HG03469 (cell line): ENCODE data around the gene CNPY1.
"Not testable (repeated sequence)": the region's sequence is repeated elsewhere in the genome, so short reads cannot be mapped to it uniquely, and the experiment has no call there.

Experiments used
- ATAC-seq: cut with Tn5 transposase; IDR thresholded peaks from one replicate; pipeline ENCODE4 v1.9.1; 2021; ENCODE audit warnings: mild to moderate bottlenecking, moderate library complexity, moderate number of reproducible peaks; ENCODE audit not compliant: unreplicated experiment

The CNPY1 gene

DNA sequence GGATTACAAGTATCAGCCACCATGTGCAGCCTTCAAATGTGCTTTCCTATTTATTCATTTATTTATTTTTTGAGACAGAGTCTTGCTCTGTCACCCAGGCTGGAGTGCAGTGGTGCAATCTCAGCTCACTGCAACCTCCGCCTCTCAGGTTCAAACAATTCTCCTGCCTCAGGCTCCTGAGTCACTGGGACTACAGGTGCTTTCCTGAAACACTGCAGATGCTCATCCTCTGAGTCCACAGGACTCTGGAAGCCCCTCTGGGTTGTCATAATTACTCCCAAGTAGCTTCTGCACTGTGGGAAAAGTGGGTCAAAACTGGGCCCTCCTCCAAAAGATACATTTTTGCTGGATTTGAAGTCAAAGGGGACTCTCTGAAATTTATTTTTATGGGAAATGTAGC lies at the start of gene CNPY1:
Gene CNPY1 (minus strand): TSS at position 111 of the 400 bp plus-strand sequence. CDS start 630 bp downstream, outside the sequence.
- ATAC-seq: not testable (repeated sequence)

DNA sequence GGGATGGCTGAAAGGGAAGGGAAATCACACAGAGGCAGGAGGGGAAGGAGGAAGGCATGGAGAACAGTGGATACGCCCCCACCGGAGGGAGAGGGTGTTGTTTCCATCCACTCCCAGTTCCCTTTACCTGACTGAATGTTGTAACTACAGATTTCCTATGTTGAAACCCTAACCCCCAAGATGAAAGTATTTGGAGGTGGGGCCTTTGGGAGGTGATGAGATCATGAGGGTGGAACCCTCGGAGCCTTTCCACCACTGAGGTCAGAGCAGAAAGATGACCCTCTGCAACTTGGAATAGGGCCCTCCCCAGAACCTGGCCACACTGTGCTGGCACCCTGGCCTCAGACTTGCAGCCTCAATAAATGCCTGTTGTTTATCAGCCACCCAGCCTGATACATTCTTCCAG lies 48.6 kb upstream of the CNPY1 start:
- ATAC-seq: no peak

DNA sequence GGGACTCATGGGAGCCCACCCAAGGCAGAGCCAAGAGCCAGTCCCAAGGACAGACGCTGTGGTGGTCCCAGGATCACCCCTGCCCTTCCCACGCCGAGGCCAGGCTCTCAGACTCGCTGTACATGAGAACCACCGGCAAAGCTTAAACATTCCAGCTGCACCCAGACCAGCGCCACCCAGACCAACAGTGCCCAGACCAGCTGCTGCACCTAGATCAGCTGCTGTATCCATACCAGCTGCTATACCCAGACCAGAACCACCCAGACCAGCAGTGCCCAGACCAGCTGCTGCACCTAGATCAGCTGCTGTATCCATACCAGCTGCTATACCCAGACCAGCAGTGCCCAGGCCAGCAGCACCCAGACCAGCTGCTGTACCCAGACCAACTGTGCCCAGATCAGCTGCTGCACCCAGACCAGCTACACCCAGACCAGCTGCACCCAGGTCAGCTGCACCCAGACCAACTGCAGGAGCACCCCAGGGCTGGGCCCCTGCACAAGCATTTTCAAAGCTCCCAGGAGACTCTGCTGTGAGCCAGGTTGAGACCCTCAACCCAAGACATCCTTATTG lies 47.9 kb upstream of the CNPY1 start:
- no peak for ATAC-seq

DNA sequence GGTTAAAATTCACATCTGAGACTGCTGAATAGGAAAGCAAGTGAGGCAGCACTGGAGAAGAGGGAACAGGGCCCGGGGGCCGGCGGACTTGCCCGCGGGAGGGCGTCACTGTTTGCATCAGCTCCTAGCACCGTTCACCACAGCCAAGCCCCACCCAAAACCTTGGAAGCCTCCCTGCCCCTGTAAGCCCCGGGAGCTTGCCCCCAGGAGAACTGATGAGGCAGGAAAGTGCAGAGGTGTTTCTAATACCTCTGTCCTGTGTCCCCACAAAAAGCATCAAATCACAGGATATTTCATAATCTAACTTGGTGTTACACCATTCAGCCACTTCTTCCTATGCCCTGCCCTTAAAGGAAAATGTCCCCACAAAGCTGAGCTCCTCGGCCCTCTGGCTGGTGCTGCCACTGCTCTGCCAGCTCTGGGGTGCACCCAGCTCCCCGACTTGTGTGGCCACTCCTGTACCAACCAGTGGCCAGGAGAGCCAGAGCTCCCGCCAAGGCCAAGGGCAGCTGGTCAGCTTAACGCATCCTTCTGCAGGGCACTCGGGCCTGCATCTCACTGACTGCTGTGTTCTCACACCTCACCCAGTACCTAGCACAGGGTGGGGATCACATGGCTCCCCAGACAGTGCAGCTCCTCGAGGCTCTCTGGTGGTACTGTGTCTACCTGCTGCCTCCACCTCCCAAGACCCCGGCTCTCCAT lies 47.3 kb upstream of the CNPY1 start:
- no peak for ATAC-seq

DNA sequence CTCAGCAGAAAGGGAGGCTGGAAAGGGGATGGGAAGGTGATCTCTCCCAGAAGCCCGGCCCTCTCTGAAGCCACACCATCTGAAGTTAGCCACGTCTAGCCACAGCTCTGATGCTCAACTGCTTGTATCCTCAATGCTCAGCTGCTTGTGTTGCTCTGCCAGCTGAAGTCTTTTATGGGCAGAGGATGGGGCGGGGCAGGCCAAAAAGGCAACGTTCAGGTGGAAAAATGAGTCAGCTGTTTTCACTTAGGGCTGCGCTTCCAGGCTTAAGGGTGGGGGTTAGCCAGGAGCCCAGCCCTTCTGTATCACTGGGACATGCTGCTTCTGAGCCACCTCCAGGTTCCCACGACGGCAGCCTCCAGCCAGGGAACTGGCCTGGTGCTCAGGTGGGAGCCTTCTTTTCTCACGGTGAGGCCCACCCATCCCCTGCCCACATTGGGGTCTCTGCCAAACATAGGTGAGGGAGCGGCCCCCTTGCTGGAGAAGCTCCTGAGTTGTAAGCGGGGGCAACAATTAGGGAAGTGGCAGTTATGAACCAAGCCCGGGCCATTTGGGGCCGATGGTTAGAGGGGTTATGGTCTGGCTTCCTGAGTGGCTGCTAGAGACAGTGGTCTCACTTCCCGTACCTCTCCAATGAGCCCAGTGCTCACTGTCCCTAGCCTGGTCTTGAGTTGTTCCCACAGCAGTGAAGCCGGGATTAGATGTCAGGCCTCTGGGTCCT lies 44.9 kb upstream of the CNPY1 start:
- ATAC-seq: no peak

DNA sequence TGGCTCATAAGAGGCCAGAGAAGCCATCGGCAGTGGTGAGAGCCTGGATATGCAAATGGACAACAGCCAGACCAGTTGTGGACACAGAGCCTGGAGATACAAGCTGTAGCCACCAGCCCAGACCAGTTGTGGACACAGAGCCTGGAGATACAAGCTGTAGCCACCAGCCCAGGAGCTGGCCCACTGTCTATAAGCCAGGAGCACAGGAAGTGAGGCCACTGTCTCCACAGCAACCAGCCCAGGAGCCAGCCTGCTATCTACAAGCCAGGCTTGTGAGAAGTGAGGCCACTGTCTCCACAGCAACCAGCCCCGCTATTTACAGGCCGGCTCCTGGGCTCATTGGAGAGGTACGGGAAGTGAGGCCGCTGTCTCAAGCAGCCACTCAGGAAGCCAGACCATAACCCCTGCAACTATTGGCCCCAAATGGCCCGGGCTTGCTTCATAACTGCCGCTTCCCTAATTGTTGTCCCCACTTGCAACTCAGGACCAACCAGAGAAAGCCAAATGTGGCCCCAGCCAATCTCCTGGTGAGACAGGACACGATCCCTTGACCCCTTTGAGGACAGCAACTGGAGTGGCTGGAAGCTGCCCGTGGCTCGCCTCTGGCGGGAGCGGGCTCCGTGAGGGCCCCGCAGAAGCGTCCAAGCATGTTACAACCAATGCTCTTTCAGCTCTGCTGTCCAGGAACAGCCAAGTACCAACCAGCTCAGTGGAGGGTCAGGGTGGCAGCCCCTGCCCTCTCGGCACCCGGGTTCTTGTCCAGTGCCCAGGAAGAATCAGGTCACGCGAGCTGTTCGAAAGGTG lies 44.1 kb upstream of the CNPY1 start:
- ATAC-seq: no peak

DNA sequence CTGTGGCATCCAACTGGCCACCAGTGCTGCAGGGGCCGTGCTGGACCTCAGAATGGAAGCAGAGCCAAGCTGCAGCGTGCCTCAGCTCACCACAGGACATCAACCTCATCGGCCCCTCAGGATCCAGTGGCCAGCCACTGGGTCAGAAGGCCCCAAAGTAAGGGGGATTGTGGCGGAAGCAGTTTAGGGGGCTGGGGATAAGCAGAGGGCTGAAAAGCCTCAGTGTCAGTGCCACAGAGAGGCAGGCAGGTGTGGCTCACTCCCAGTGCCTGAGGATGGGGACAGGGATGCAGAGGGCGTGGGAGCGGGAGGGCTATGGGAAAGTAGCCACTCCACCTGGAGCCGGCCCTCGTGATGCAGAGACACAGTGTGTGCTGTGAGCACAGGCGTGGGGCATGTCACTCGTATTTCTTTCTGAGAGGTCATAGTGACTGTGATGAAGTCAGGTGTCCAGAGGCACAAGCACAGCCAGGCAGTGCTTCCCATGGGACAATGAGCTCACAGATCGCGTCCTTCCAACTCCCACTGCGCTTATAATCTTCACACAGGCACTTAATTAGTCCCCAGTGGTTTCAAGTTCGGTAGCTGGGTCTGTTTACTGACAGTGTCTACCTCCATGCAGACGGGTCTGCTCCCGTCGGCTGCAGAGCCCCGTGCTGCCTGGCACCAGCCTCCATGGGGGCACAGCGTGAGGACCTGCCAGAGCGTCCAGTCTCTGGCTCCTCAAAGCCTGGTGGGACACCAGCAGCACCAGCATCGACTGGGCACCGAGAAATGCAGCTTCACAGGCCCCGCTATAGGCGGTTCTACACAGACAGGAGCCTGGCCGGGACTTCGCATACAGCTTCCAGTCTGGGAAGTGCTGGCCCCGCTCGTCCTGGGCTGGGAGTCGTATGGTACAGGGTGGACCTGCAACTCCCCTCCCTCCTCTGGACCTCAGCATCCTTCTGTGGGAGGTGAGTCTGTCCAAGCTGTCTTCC lies 42.9 kb upstream of the CNPY1 start:
- no peak for ATAC-seq

DNA sequence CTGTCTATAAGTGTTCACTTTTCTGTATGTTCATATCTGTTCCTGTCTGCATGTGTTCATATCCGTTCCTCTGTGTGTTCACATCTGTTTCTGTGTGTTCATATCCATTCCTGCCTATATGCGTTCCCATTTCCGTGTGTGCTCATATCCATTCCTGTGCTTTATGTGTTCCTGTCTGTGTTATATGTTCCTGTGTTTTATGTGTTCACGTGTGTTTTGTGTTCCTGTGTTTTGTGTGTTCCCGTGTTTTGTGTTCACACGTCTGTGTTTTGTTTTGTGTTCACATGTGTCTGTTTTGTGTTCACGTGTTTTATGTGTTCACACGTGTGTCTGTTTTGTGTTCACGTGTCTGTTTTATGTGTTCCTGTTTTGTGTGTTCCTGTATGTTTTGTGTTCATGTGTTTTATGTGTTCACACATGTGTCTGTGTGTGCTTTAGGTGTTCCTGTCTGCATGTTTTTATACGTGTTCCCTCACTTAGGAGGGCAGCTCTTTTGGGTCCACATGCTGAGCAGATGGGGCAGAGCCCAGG lies 42.2 kb upstream of the CNPY1 start:
- no peak for ATAC-seq

DNA sequence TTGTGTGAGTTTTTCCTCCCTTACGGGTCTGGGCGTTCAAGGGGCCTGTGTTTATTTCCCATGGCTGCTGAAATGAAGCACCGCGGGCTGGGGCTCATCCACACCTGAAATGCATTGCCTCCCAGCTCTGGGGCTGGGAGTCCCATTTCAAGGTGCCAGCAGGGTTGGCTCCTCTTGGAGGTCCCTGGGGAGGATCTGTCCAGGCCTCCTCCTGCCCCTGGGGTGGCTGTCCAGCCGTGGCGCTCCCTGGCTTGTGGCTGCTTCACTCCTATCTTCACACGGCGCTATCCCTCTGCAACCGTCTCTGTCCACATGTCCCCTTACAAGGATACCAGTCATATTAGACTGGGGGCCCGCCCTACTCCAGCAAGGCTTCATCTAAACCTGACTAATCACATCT lies 41.1 kb upstream of the CNPY1 start:
- ATAC-seq: no peak

DNA sequence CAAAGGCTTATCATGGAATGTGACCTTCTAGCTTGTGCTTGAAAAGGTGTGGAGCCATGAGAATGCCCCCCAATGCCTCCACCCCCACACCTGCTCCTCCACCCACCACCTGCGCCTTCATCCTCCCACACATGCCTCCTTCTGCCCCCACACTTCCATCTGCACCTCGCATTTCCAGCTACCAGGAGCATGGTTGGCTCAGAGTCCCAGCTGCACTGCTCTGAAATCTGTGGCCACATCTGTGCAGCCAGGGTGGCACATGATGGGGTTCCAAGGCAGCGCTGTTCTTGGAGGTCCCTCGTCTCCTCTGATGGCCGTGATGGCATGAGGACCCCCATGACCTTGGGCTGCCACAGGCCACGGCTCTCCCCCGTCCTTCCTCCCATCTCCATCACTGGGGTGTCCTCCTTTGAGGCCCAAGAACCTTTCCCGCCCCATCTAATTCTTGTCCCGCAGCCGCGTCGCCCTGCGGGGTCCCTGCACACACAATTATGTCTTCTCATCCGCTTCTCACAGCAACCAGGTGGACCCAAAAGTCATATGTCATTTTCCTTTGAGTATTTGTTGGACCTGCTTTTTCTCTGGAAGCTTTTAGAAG lies 40.6 kb upstream of the CNPY1 start:
- no peak for ATAC-seq

DNA sequence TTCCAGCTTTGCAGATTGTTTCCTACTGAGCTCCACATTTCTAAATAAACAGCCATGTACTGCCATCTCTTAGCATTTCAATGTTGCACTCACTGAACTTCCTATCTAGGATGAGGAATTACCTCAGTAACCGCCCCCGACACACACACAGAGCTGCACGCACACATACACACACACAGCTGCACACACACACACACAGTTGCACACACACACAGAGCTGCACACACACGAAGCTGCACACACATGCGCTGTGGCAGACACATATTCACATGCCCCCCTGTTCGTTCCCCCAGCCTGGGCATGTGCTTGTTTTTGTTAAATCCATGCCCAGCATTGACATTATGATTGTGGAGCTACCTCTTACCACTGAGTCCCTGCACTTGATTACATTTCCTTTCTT lies 39.6 kb upstream of the CNPY1 start:
- no peak for ATAC-seq

DNA sequence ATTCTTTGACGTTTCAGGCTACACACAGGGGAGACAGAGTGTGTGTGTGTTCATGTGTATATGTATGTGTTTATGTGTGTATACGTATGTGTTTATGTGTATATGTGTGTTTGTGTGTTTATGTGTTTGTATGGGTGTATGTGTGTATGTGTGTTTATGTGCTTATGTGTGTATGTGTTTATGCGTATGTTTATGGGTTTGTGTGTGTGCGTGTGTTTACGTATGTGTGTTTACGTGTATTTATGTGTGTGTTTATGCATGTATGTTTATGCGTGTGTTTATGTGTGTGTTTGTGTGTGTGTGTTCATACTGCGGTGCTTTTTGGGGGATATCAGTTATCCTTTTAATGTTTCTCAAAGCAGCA lies 39.2 kb upstream of the CNPY1 start:
- no peak for ATAC-seq

DNA sequence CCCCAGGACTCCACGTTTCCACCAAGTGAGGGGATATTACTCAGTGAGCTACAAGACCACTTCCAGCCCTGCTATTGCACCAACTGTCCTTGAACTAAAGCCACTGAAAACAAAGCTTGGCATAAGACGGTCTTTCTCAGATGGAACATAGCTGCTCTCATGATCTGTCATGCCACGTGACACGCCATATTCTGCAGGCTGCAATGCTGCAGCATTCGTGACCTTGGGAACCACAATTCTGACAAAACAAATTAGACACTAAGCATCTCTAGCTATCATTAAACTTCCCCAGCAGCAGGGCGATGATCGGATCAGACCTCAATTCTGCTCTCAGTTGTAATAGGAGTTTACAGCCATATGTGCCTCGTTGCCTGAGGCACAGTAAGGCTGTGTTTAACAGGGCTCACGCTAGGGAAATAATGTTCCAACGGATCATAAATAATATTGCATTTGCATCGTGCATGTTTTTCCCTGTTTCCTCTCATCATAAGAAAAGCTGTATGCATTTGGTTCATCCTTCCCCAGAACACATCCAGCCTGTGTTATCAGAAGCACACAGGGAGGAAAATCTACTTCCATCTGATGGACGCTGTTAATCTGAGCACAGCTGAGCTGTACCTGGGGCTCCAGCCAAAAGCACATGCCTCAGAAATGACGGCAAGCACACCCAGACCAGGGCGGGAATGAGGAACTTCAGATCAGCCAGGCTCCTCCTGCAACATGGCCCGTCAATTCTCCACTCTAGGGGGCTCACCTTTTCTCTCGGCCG lies 38.6 kb upstream of the CNPY1 start:
- no peak for ATAC-seq

DNA sequence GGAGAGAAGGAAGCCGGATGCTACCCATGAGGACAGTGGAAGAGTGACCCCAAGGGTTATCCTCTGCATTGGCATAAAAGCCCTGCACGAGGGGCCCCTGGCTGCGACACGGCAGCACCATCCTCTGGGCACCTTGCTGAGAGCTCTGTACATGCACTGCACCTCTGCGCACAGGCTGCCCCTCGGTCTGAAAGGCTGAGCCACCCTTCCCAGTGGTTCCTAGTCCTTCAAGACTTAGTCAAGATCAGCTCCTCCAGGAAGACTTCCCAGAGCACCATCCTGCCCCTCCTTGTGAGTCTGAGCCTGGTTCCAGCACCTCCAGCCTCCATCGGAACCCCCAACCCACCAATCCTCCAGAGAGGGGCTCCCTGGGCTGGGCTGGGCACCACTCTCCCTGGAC lies 37.9 kb upstream of the CNPY1 start:
- no peak for ATAC-seq

DNA sequence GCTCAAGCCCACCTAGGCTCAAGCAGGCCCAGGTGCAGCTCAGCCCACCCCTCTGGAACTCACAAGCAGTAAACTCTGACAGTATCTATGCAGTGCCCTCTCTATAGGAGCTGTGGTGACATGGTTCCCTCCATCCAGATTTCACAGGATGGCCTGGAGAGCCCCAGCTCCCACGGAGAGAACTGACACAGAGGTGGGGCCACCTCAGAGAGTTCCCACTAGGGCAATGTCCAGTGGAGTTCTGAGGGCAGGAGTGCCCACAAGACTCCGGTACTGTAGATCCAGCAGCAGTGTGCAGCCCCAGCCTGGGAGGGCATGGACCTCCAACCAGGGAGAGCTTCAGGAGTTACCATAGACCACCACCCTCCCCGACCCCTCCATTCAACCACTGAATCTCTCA lies 37.3 kb upstream of the CNPY1 start:
- no peak for ATAC-seq

DNA sequence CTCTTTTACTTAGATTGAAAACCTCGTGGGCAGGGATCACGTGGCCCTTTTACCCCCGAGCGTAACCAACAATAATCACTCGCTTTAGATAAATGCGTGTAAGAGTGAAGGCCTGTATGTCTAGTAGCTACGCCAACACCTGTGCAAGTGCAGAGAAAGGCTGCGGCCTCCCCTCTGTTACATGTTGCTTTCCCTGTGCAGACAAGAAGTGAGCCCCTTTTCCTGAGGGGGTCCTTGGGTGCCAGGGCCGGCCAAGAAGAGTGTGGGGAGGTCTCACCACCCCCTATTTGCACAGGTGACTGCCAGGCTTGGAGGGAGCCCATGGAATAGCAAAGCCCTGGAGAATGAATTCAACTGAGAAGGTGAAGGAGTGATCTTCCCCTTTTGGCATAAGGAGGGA lies 35.6 kb upstream of the CNPY1 start:
- ATAC-seq: no peak

DNA sequence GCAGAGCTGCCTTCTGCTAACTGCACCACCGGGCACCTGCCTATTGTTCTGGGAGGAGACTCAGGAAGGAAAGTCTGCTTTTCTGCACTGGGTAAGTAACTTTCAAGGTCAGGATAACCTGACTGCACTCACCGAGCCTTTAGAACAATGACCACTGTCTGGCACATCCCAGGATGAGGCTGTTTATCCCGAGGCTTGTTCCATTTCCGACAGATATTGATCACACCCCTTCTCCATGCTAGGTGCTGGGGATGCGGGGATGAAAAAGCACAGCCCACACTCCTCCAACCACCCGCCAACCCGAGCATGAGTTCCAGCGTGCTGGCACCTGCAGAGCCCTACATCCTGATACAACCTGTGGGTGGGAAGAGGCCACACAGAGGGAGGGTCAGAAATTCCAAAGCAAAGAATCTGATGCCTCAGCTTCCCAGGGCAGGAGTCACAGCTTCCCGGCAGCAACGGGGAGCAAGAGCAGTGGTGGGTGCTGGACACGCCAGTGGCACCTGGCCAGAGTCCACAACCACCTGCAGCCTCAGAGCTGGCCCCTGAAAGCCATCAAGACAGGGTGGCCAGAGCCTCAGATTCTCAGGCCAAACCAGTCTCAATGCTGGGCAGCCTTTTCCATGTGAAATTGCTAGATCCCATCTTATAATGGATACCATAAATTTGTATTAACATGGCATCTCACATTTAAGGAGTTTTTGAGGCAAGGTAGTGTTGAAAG lies 34.9 kb upstream of the CNPY1 start:
- no peak for ATAC-seq

DNA sequence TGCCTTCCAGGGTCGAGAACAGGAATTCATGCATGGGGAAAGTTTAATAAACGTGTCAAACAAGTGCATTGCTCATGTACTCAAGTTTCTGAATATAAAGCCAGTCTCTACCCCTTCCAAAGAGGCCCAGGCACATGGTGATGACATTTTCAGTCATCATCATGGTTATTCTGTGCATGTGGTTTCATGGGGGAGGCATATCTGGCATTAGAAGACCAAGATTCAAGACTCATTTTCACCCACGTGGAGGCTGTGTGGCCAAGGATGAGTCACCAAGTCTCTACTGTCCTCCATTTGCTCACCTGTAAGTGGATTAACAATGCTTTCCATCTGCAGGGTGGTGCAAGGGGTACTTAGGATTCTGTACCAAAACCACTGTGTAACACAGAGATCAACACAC lies 34.0 kb upstream of the CNPY1 start:
- ATAC-seq: no peak
